GM12864 (cell line): ENCODE data around the gene SEC14L5.

Experiments used
- DNase-seq: peaks from one replicate; pipeline ENCODE4 v3.0.0-alpha.2; 2011; ENCODE audit warnings: low read depth
- H3K4me3 ChIP-seq: 2 replicates; pipeline ENCODE4 v1.5.1; 2011; ENCODE audit warnings: mild to moderate bottlenecking, low read depth, low read length, control low read depth
- CTCF ChIP-seq: IDR thresholded peaks from 2 replicates; pipeline ENCODE4 v1.5.1; 2011; ENCODE audit warnings: low read depth, mild to moderate bottlenecking, moderate library complexity, low read length, control low read depth, inconsistent platforms; ENCODE audit errors: missing control alignments

The SEC14L5 gene

DNA sequence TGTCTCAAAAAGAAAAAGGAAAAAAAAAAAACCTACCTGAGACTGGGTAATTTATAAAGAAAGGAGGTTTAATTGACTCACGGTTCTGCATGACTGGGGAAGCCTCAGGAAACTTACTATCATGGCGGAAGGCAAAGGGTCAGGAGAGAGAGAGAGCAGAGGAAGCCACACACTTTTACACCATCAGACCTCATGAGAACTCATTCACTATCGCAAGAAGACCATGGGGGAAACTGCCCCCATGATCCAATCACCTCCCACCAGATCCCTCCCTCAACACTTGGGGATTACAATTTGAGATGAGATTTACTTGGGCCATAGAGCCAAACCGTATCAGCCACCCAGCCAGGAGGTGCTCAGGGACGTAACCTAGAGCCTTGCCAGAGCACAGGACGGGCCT, 54.8 kb downstream of the SEC14L5 start:
- TF ChIP-seq CTCF = no peak
- no peak for DNase-seq
- no peak overlapping the region for H3K4me3 ChIP-seq

GRCh38 chr16:5015351-5015750, 57.2 kb downstream of the SEC14L5 start:
- no peak for DNase-seq
- no peak overlapping the region for H3K4me3 ChIP-seq
- no peak for TF ChIP-seq CTCF

DNA sequence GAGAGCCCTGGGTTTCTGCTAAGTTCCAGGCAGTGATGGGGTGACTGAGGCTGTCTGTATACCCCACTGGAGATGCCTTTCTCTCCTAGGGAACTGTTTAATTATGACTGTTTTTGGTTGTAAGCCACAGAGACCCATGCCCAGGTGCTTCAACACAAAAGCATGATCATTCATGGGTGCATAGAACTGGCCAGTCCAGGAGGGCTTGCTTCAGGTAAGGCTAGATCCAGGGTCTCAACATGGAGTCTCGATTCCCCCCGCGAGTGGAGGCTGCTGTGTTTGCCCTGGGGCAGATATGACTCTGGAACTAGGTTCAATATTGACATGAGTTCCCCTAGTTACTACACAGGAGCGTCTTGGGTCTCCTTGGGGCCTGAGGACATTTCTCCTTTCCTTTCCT, 57.8 kb downstream of the SEC14L5 start:
- DNase-seq = no peak
- H3K4me3 ChIP-seq = no peak overlapping the region
- no peak for TF ChIP-seq CTCF

DNA sequence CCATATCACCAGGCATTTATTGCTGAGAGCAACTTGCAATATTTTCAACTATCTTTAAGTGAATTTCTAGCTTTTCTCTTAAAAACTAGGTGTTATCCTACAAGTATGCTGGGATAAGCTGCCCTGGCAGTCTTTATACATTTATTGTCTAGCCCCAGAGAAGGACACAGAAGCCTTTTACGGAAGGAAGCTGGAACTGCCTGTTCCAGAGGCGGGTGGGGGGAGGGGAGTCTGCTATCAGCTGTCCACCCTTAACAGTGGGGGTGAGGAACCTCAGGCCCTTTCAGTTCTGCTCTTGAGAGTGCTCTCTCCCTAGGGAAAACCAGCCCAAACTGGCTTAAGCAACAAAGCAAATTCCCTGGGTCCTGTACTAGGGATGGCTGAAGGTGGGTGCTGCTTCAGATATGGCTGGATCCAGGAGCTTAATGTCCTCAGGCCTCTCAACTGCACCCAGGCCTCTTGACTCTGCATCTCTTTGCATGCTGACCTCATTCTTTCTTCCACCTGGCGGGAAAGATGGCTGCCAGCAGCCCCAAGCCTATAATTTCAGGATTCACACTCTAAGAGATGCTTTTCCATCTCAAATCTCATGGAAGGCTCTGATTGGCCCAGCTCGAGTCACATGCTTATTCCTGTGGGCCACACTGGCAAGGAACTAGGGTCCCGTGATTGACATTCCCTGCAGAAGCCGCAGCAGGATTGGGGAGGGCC, 59.0 kb downstream of the SEC14L5 start:
- no peak for TF ChIP-seq CTCF
- no peak for DNase-seq

DNA sequence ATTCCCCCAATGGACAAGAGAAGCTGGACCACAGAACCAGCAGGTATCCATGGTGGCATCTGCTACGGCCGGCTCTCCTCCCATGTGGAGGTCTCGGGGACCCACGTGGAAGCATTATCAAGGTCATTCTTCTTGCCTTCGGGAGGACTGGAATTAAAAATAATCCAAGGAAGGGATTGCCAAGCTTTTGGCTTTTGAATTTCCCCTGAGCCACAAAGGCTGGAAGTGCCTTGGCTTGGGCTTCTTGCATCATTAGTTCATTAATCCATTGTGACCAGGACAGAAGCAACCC, 59.5 kb downstream of the SEC14L5 start:
- DNase-seq = no peak
- TF ChIP-seq CTCF = no peak
- H3K4me3 ChIP-seq = no peak overlapping the region

More for the DNA sequence above, 59.0 kb downstream of the SEC14L5 start:
- no peak overlapping the region for H3K4me3 ChIP-seq

GRCh38 chr16:5018793-5019192, 60.7 kb downstream of the SEC14L5 start:
- no peak for TF ChIP-seq CTCF
- H3K4me3 ChIP-seq = no peak overlapping the region
- no peak for DNase-seq

DNA sequence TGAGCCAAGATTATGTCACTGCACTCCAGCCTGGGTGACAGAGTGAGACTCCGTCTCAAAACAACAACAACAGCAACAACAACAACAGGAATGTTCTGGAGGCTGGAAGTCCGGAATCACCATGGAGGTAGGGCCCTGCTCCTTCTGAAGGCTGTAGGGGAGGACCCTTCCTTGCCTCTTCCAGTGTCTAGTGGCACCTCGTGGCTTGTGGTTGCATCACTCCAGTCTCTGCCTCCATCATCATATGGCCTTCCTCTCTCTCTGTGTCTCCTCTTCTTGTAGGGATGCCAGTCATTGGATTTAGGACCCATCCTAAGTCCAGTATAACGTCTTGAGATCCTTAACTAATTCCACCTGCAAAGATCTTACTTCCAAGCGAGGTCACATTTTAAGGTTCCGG, 61.6 kb downstream of the SEC14L5 start:
- TF ChIP-seq CTCF = no peak

More for the DNA sequence above, 61.6 kb downstream of the SEC14L5 start:
- no peak for DNase-seq
- H3K4me3 ChIP-seq = no peak overlapping the region
